CD1c-positive myeloid dendritic cell (primary cell): ENCODE results near the gene SUGP1.
A peak's percentile ranks its signal among the peaks of the same experiment; 100 is the strongest.
"Not testable (repeated sequence)": the region's sequence is repeated elsewhere in the genome, so short reads cannot be mapped to it uniquely, and the experiment has no call there.

ENCODE experiments used
- DNase-seq: peaks from one replicate; pipeline ENCODE4 v3.0.0-alpha.2; 2016; ENCODE audit errors: extremely low spot score

The SUGP1 gene, protein sequence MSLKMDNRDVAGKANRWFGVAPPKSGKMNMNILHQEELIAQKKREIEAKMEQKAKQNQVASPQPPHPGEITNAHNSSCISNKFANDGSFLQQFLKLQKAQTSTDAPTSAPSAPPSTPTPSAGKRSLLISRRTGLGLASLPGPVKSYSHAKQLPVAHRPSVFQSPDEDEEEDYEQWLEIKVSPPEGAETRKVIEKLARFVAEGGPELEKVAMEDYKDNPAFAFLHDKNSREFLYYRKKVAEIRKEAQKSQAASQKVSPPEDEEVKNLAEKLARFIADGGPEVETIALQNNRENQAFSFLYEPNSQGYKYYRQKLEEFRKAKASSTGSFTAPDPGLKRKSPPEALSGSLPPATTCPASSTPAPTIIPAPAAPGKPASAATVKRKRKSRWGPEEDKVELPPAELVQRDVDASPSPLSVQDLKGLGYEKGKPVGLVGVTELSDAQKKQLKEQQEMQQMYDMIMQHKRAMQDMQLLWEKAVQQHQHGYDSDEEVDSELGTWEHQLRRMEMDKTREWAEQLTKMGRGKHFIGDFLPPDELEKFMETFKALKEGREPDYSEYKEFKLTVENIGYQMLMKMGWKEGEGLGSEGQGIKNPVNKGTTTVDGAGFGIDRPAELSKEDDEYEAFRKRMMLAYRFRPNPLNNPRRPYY

DNA sequence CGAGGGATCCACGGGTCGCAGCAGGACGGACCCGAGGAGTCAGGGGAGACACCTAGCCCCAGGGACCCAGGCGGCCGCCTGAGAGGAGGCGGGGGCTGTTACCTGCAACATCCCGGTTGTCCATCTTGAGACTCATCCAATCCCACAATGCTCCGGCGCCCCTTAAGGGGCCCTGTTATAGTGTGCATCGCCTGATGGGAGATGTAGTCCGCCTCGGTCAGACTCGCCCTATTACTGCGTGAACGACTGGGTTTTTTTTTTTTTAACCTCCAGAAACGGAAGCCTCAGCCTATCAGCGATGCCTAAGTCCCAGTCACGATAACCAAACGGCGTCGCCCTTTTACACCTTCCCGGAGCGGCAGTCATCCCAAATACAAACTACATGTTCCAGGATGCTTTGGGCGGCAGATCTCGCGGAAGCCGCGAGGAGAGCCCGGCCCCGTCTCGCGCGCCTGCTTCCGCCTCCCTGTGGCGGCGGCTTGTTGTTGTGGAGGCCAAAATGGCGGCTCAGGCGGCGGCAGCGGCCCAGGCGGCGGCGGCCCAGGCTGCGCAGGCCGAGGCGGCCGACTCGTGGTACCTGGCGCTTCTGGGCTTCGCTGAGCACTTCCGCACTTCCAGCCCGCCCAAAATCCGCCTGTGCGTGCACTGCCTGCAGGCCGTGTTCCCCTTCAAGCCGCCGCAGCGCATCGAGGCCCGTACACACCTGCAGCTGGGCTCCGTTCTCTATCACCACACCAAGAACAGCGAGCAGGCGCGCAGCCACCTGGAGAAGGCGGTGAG lies at the start of gene SUGP1, which contains the start of gene MAU2:
TSS of gene SUGP1 (minus strand) at position 149 of the 780 bp plus-strand sequence. CDS start at position 136, 13 bp downstream.
TSS of gene MAU2 (plus strand) at position 469 of the 780 bp plus-strand sequence. CDS start at position 500, 31 bp downstream.
- peak; percentile 95 for DNase-seq

DNA sequence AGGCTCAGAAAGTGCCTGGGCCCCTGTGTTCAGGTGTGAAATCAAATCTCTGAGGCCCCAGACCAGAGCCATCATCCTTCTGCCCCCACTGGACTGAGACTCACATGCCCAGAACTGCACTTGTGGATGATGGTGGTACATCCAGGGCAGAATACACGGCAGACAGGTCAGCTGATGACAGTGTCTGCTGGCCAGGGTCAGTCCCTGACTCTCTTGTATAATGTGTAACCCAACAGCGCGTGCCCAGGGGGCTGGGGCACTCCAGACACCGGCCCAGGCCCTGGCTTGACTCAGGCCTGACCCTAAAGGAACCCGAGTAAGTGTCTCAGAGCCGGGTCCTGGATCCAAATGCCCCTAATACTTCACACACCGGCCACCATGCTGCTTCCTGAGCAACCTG lies 47.8 kb upstream of the SUGP1 start:
- DNase-seq, result no peak

DNA sequence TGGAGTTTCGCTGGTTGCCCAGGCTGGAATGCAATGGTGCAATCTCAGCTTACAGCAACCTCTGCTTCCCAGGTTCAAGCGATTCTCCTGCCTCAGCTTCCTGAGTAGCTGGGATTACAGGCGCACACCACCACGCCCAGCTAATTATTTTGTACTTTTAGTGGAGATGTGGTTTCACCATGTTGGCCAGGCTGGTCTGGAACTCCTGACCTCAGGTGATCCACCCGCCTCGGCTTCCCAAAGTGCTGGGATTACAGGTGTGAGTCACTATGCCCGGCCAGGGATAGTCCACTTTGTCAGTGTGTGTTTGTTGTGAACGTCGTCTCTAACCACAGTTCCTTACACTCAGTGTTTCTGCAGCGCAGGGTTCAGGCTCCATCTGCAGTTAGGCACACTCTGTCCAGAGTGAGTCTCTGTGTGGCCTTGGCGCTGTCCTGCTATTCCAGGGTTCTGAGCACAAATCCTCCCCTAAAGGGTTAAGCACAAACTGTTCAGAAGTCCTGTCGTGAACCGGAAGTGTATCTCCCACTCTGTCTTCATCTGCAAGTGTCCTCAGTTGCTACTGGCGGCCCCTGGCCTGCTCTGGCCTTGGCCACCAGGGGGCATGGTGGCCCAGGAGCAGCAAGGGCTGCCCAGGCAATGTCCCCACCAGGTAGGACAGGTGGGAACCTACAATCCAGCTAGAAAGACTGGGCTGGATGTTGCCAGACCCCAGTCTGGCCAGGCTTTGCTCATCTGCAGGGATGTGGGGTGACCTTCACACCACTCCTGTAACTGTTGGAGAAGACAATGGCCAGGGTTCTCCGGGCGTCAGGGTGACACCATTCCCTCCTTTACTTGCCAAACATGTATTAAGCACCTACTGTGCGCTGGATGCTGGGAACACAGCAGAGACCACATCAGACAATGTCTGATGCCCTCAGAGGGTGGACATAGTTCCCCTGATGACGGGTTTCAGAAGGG lies 46.4 kb upstream of the SUGP1 start:
- peak; percentile 80 for DNase-seq

DNA sequence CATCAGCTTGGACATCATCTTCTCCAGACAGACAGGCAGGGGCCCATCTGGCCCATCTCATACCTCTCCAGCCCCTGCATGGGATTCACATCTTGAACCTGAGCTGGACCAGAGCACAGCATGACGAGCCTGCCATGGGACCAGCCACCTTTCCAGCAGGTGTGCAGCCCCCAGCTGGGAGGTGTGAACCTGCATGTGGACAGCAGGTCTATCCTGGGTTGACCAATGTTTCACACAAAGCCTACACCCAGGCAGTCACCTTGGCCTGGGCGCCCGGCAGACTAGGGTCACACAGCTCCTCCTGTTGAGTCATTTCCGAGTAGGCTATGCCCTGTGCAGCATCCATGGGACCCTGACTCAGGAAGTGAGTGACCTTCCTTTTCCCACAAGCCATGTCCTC lies 41.8 kb upstream of the SUGP1 start:
- DNase-seq, result no peak

DNA sequence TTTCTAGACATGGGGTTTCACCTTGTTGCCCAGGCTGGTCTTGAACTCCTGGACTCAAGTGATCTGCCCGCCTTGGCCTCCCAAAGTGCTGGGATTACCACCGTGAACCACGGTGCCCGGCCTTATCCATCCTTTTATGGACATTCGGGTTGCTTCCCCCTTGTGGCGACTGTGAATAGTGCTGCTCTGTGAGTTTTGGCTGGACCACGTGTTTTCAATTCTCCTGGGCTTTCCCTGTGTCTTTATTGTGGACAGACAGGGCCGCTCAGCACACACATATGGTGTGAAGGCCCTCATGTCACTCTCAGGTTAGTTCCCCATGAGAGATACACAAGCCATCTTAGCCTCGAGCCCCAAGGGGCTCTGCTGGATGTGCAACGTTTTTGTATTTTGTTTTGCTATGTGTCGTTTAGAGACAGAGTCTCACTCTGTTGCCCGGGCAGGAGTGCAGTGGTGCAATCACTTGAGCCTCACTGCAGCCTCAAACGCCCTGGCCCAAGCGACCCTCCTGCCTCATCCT lies 40.8 kb upstream of the SUGP1 start:
- peak; percentile 81 for DNase-seq

DNA sequence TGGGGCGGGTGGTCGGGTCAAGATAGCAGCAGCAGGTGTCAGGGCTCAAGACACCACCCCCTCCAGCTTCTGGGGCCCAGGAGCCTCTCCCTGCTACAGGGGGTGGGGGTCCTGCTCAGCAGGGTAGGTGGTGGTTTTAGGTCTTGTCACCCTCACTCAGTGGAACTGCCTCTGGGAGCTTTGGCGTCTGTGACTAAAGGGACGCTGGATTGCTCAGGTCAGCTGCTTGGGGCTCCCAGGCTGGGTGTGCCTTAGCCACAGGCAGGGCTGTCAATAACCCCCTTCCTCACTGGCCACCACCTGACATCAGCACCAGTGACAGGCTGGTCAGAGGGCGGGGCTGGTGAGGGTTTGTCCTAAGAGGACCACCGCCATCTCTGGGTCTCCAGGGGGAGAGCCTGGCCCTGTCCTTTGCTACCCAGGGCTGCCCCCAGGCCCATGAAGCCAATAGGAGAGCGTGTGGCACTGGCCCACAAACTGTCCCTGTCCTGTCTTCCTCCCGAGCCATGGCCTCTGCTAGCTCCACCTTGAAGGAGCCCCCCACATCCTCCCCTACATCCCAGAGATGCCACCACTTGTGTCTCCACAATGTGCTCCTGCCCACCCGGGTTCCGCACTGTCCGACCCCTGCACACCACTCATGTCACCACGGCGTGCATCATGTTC lies 36.7 kb upstream of the SUGP1 start:
- DNase-seq, result no peak

DNA sequence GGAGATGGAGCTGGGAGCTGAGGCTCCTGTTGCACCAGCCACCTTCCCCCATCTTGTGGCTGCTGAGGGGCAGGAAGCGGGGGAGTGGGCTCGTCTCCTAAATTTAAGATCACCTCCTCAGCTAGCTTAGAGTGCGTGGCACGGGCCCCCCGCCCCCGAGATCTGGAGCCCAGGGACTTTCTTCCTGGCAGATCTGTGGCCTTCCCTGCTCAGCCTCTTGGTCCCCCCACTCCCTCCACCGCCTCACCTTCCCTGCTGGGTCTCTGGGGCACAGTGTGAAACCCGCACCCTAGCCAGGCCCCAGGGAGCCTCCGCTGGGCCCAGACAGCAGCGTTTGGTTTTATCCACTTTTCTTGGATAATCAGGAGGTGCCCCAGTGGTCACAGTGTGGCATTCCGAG lies 36.2 kb upstream of the SUGP1 start:
- DNase-seq, result no peak

DNA sequence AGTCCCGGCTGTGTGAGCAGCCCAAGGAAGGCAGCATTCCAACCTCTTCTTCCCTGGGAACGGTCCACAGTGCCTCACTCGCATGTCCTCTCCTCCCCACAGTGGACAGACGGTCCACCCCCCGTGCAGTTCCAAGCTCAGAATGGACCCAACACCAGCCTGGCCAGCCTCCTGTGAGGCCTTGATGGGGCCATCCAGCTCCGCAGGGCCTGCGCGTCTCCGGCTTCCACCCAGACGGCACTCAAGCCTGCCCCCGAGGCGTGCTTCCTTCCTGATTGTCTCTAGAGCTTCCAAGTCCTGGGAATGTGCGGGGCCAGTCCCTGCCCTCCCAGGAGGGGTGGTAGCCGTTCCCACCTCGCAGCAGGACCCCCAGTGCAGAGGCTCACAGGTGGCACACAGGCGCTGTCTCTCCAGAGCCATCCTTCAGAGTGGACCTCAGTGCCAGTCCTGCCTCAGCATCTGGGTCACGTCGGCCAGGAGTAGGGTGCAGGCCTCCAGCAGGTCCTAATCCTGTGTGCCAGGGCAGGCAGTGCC lies 35.4 kb upstream of the SUGP1 start:
- no peak for DNase-seq

DNA sequence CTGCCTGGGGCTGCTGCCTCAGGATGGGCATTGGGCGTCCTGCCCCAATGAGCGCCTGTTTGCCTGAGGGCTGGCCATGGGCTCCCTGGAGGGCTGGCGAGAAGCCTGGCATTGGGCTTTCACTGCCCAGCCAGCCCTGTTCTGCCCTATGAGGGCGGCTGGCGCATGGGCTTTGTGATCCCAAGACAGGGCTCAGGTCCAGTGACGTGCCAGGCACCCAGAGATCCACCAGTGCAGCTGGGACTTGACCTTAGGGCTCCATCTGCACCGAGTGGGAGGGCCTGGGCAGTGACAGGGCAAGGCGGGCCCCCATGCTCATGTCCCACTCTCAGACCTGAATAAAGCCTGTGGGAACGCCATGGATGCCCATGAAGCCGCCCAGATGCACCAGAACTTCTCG lies 34.6 kb upstream of the SUGP1 start:
- no peak for DNase-seq

DNA sequence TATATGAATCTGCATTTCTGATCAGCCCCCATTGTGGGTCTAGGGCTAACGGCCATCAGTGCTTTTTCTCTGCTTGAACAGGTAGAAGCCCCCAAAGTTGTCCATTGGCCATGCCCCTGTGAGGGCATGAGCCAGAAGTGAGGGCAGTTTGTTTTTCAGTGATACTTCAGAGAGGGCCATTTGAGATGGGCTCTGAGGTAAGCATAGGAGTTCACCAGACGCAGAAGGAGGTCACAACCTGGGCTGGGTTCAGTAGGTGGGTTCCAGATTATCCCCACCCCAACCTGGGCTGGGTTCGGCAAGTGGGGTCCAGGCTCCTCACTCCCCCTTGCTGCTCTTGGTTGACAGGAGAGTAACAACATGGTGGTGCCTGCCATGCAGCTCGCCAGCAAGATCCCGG lies 33.7 kb upstream of the SUGP1 start:
- DNase-seq, result no peak

DNA sequence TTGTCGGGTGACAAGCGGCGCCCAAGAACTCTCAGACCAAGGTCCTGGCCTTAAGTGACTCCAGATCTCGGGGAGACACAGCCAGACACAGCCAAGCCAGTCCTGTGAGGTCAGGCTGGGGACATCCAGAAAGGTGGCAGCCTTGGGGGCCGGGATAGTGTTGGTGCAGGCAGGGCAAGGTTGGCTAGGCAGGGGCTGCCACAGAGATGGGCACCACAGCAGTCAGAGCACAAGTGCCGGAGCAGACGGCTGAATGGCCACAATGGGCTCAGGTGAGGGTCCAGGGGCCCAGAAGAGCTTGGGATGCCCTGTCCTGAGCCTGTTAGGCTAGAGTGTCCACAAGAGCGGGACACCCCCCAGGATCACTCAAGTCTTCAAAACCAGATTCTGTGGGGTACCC lies 32.5 kb upstream of the SUGP1 start:
- no peak for DNase-seq

DNA sequence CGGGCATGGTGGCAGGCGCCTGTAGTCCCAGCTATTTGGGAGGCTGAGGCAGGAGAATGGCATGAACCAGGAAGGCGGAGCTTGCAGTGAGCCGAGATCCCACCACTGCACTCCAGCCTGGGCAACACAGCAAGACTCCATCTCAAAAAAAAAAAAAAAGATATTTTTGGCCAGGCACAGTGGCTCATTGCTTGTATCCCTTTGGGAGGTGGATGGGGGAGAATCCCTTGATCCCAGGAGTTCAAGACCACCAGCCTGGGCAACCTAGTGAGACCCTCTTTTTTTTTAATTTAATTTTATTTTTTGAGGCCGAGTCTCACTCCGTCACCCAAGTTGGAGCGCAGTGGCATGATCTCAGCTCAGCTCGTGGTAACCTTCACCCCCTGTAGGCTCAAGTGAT lies 30.4 kb upstream of the SUGP1 start:
- DNase-seq, result not testable (repeated sequence)

DNA sequence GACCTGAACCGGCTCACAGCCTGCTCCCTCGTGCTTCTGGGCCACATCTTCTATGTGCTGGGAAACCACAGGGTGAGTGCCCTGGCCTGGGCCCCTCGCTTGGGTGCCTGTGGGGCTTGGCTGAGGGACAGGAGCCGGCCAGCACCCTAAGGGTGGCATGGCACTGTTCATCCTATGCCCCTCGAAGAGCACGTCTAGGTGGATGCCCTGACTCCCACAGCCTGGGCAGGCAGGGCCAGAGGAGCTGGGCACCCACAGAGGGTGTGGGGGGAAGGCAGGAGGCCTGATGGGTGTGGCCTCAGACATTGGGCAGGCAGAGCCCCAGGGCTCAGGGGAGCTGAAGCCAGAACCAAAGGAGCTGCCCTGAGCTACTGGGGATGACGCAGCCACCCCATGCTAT lies 29.1 kb upstream of the SUGP1 start:
- DNase-seq, result no peak

DNA sequence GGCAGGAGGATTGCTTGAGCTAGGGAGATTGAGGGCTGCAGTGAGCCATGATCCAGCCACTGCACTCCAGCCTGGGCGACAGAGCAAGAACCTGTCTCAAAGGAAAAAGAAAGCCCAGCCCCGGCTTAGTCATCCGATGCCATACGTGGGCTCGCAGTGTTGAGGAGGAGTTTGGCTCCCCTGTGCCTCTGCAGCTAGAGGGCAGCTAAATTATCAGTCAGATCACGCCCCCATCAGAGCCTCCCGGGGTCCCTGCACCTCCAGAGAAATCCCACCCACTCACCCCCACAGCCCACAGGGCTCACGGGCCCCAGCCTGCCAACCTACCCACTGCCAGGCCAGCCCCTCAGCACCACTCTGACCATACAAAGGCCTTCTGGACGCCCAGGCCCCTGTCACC lies 28.0 kb upstream of the SUGP1 start:
- DNase-seq, result no peak

DNA sequence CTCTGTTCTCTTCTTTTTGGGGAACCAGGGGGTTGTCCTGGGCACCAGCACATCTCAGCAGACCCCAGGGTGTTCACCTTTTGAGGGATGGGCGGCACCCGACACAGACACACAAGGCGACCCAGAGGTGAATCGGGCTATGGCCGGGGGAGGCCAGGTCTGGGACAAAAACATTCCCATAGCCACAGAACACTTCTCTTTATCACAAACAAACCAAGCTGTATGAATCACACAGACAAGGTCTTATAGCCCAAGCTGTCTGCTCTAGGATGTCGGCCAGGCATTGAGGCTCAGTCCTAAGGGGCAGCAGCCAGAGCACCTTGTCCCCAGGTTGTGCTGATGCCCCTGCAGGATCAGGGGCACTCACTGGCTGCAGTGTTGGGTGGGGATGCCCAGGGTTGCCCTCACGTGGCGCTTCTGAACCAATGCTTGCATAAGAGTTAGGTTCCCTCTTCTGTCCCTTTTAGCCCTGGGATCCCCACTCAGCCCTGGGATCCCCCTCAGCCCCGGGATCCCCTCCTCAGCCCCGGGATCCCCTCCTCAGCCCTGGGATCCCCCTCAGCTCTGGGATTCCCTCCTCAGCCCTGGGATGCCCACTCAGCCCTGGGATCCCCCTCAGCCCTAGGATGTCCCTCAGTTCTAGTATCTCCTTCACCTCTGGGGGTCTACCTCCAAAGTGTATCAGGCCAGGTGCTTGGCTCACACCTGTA lies 27.2 kb upstream of the SUGP1 start:
- no peak for DNase-seq

DNA sequence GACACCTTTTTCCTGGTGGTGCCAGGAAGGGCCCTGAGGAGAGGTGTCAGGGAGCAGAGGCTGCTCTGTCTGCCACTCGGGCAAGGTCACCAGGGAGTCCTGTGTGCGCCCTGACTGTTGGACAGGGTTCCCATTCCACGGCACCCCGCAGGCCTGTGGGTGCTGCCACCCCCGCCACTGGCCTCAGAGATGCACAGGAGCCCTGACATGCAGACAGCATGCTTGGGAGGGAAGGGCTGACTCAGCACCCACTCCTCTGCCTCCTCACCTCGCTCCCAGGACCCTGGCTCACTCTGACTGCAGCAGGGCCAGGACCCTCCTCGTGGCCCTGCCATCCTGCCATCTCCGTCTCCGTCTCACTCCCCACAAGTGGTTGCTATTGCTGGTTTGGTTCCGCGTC lies 25.7 kb upstream of the SUGP1 start:
- no peak for DNase-seq

DNA sequence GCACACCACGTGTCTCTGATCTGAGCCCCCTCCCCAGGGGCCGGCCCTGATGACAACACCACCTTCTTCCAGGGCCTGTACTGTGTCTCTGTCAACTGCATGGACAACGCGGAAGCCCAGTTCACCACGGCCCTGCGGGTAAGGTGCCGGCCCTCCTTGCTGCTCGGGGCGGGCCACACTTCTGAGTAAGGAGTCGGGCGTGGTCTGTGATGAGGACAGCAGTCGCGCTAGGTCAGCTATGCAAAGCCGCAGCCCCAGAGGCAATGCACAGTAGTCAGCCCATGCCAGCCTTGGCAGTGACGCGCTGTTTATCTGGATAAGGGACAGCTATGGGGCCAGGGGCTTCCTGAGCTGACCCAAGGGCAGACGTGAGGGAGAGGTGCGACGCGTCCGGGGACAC lies 24.9 kb upstream of the SUGP1 start:
- DNase-seq, result no peak

DNA sequence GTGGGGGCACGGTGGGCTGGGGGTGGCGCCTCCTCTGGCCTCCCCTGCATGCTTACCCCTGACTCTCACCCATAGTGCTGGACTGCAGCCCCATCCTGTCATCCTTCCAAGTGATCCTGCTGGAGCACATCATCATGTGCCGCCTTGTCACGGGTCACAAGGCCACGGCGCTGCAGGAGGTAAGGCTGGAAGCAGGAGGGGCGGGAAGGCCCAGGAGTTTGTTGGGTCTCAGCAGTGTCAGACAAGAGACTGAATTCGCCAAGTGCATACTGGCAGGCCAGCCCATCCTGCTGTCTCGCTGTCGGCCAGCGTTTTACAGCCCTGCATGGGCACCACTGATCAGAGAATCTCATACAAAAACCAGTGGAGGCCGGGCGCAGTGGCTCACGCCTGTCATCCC lies 23.5 kb upstream of the SUGP1 start:
- no peak for DNase-seq

DNA sequence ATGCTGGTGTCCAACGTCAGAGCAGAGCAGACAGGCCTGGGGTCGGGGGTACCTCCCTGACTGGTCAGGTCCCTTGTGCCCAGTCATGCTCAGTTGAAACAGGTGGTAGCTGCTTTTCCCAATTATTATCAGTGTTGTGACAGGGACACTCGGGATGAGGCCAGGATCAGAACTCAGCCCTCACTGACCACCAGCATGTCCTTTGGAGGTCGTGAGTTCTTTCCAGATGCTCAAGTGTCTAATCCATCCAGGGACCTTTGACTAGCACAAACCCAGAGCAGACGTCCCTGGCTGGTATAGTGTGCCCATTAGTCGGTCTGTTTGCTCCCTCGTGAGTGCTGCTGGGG lies 22.7 kb upstream of the SUGP1 start:
- DNase-seq, result no peak
